GM21381 (cell line): ENCODE data around the gene SUCO.

Experiments
- ATAC-seq: cut with Tn5 transposase; IDR thresholded peaks from one replicate; pipeline ENCODE4 v1.9.1; 2021; ENCODE audit warnings: mild to moderate bottlenecking, moderate library complexity; ENCODE audit not compliant: unreplicated experiment

Gene SUCO

DNA sequence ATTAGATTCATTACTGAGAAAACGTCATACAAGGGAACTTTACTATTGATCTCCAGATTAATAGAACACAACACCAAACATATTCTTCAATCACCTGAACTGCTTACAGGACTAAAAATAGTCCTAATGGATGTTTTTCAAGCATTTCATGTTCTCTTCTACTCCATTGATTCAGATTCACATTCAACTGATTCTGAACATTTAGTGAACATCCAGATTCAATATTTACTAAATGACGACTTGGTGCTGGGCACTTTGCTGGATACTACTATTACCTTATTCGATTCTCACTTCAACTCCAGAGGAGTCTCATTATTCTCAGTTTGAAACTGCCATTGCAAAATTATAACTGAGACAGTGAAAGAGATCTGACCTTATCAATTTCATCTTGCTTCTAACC, 18.8 kb upstream of the SUCO start:
- ATAC-seq: no peak

- ATAC-seq: no peak
Measured at GRCh38 chr1:172515436-172515835, 17.5 kb upstream of the SUCO start.

DNA sequence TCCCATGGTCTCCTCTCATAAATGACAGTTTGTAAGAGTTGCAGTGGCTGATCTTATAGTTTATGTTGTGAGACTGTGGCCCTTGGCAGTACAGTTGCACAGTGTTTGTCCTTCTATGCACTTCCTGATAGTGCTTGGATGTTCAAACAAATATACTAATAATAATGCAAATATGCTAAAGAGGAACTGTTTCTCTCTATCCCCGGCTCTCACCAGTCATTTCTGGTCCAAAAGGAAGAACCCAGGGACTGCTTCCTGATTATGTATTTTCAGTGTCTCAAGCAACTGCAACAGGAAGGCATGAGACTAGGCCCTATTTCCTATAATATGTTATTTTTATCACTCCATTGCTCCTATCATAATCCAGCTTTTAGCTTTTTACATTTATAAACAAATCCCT, 17.0 kb upstream of the SUCO start:
- no peak for ATAC-seq

- ATAC-seq: no peak
Measured at GRCh38 chr1:172517081-172517480, 15.9 kb upstream of the SUCO start.

- ATAC-seq: no peak
Measured at GRCh38 chr1:172517545-172517944, 15.4 kb upstream of the SUCO start.

- ATAC-seq: no peak
Measured at GRCh38 chr1:172529304-172529703, 3.6 kb upstream of the SUCO start.

GRCh38 chr1:172530000-172530399, 3.0 kb upstream of the SUCO start:
- ATAC-seq: no peak

- no peak for ATAC-seq
Measured at GRCh38 chr1:172531412-172532182, 1.4 kb upstream of the SUCO start.

DNA sequence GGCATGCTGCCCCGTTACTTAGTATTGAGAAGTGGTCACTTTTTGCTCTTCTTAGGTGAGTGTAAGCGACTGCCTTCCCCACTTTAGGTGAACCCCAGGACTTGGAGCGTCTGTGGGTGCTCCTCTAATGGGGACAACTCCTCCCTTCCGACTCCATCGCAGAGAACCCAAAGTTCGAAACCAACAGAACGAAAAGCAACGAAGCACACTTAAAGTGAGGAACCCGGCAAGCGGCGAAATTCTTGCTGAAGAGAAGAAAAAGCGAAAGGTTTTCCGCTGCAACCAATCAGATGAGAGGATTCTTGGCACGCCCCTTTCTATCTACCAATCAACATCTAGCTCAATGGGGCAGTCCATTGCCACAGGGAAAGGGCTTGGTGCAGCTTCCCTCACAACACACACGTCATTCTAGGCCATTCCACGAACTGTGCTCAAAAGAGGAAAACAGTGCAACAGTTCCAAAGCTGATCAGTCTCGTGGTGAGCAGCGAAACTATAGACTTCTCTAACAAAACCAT, 709 bp upstream of the SUCO start:
- peak; percentile 66 for ATAC-seq

- ATAC-seq: peak; percentile 23
Measured at GRCh38 chr1:172533513-172534151, 682 bp downstream of the SUCO start.

DNA sequence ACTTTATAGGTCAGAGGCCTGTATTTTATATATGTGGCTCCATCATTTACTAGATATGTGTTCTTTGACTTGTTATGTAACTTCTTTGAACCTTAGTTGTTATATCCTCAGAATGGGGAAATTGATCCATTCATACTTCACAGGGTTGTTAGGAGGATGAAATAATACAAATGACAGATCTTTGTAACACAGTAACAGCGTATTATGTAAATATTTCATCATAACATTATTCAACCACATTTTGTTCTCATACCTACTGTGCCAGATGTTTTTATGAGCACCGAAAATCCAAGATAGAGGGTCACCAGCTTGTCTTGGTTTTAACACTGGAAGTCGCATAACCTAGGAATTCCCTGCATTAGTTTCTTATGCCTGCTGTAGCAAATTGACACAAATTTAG, 3.3 kb downstream of the SUCO start:
- no peak for ATAC-seq

DNA sequence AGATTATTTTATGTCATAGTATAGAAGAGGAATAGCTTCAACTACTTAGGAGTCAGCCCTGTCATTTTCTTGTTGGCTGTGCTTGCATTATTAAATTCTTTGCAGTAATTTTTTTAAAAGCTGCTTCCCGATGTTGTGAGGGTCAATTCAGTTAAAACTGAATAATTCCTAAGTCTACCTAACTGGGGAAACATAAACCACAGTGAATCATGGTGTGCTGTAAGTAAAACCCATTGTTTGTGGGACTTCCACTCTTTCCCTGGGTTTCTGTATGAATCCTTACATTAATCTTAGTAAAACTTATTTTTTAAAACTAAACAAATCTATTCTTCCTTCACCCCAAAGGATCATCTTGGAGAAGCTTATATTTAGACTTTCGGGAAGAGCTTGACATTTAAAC, 4.4 kb downstream of the SUCO start:
- ATAC-seq: no peak

DNA sequence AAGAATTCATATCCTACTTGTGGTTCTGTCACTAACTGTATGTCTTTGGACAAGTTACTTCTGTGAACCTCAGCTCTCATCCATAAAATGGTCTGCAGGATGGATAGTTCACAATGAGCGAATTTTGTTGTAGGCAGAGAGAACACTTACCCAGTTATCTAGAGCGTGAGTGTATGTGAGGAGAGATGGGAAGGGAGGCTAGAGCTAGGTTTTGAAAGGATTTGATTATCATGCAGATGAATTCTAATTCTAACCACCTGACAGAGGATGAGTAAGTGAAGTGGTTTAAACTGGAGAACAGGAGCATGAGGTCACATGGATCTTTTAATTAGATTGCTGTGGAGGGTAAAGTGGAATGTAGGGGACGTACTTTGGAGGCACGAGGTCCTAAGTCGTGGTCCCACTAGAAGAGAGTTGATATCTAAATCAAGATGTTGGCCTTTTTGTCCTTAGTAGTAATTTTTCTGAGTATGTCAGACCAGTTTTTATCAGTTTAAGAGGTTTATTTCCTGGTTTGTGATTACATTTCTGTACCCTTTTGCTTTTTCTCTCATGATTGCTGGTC, 5.0 kb downstream of the SUCO start:
- no peak for ATAC-seq

GRCh38 chr1:172540635-172541034, 7.7 kb downstream of the SUCO start:
- ATAC-seq: no peak

DNA sequence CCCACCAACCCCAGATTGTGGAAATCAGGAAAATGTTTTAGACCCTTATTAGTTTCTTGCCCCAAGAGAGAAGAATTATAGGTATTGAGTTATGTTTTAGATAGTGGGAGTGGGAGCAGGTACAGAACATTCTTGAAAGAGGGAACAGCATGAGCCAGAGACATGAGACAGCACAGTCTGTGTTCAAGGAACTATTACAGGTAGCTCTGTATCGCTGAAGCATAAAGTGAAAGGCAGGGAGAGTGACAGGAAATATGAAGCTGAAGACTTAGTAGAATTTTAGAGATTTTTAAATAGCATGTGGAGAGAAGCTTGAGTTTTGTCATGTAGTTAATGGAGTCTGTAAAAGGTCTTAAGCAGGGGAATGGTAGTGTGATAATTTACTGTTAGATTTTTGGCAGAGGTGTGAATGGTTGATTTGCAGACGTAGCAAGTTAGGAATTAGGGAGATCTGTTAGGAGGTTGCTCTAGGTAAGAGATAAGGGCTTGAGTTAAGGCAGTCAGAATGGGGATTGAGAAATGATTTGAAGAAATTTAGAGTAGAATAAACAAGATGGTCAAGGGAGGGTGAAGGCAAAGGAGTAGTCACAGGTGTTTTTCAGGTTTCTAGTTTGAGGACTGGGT, 11.6 kb downstream of the SUCO start:
- ATAC-seq: no peak

GRCh38 chr1:172545396-172546004, 12.6 kb downstream of the SUCO start:
- ATAC-seq: peak; percentile 77

DNA sequence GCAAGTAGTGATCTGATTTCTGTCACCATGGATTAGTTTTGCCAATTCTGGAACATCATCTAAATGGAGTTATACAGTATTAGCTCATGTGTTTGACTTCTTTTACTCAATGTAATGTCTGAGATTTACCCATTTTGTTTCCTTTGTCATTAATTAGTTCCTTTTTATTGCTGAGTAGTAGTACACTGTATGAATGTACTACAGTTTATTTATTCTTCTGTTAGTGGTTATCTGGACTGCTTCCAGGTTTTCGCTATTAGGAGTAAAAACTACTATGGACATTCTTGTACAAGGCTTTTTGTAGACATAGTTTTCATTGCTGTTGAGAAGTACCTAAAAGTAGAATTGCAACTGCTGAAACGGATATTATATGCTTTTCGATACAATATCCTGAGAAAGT, 14.1 kb downstream of the SUCO start:
- ATAC-seq: no peak

GRCh38 chr1:172549621-172550280, 16.8 kb downstream of the SUCO start:
- no peak for ATAC-seq

- ATAC-seq: no peak
Measured at GRCh38 chr1:172551279-172551678, 18.3 kb downstream of the SUCO start.

- no peak for ATAC-seq
Measured at GRCh38 chr1:172554915-172555314, 22.0 kb downstream of the SUCO start.

DNA sequence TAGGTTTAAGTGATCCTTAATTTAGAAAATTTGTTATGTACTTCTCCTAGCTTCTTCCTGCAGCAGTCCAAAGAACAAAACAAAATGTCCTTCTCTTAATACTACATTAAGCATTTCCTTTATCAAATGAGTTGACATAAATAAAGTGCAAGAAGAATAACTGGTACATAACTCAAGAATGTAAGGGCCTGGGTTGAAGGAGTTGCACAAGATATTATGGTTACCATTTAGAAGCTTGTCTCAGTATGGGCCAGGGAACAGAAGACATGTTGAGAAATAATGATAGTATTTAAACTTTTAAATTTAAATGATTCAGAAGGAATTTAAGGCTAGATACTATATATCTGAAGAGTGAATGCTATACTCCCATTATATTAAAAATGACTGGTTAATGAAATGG, 23.5 kb downstream of the SUCO start:
- ATAC-seq: no peak
